HL-60 (cell line): ENCODE data around the gene IL4.

Experiments
- CTCF ChIP-seq: IDR thresholded peaks from one replicate; pipeline ENCODE4 v1.5.1; 2011; ENCODE audit warnings: low read length, control low read depth, inconsistent platforms; ENCODE audit not compliant: insufficient read depth
- POLR2AphosphoS5 ChIP-seq: IDR thresholded peaks from 2 replicates; pipeline ENCODE4 v1.6.1; 2012; ENCODE audit warnings: low read depth

GRCh38 chr5:132657676-132658380, 16.0 kb upstream of the IL4 start, which contains the start of gene IL13:
- TF ChIP-seq POLR2AphosphoS5 (no peak), CTCF (no peak)
